GM15510 (cell line): Measurements from ENCODE around the gene DPF3.

Experiments used
- POLR2A ChIP-seq: IDR thresholded peaks from 3 replicates; pipeline ENCODE4 v1.6.1; 2011; ENCODE audit warnings: borderline replicate concordance; ENCODE audit not compliant: insufficient read length; ENCODE audit errors: extremely low read depth

DPF3 gene

GRCh38 chr14:72573725-72574417, 320.0 kb downstream of the DPF3 start:
- no peak for TF ChIP-seq POLR2A
